B cell (primary cell): ENCODE data around the gene CRYBA2. TPM values are rescaled to one million over a fixed set of nuclear protein-coding genes. Genes with fewer than 3 reads are reported as not detected.

ENCODE experiments used
- ATAC-seq: fragments of 200-7000 bp; cut with Tn5 transposase; one replicate; pipeline ENCODE4 v1.10.0; 2021; ENCODE audit warnings: low read depth, mild to moderate bottlenecking, moderate number of reproducible peaks, moderate library complexity
- CTCF ChIA-PET: fragments of 350-600 bp; sonication (Branson Sonifier 250); formaldehyde crosslinking; loops from one replicate; lab custom pipeline; 2021; ENCODE audit warnings: antibody characterized with exemption, inconsistent platforms; lab: Charles Lee
- POLR2A ChIA-PET: fragments of 350-600 bp; sonication (Branson Sonifier 250); formaldehyde crosslinking; loops from one replicate; lab custom pipeline; 2021; ENCODE audit warnings: antibody characterized with exemption; lab: Charles Lee
- DNase-seq: peaks from one replicate; pipeline ENCODE4 v3.0.0; 2013
- H2AFZ ChIP-seq: 2 replicates; pipeline ENCODE4 v1.6.1; 2012; ENCODE audit warnings: mild to moderate bottlenecking, low read depth, low read length; ENCODE audit not compliant: insufficient read depth, poor library complexity, severe bottlenecking
- H3K27ac ChIP-seq, 2 donors: 1 replicate in 1 of 2; 2 replicates in 1 of 2; pipeline ENCODE4 v1.5.1; 2012 to 2013; ENCODE audit warnings: low read length in 2 of 2, mild to moderate bottlenecking in 2 of 2, moderate library complexity in 1 of 2
- H3K27me3 ChIP-seq, 4 experiments: fragments of 200-600 bp in 1 of 4; sonication (generic) in 1 of 4; replicated peaks in 1 of 4; 1 replicate in 2 of 4; 2 replicates in 2 of 4; pipeline versions ENCODE4 v1.6.1 to v1.7.0; 2013 to 2016; ENCODE audit warnings: low read length in 3 of 4, mild to moderate bottlenecking in 2 of 4, mixed read lengths in 1 of 4, moderate library complexity in 1 of 4; ENCODE audit not compliant: insufficient read depth in 4 of 4, control insufficient read depth in 3 of 4; ENCODE audit errors: control extremely low read depth in 1 of 4
- H3K36me3 ChIP-seq, 2 experiments: replicated peaks in 1 of 2; 1 replicate in 1 of 2; 2 replicates in 1 of 2; pipeline versions ENCODE4 v1.6.1 to v1.7.1; 2013; ENCODE audit warnings: low read length in 1 of 2; ENCODE audit not compliant: insufficient read depth in 2 of 2, control insufficient read depth in 1 of 2; ENCODE audit errors: control extremely low read depth in 1 of 2, extremely low read depth in 1 of 2
- H3K4me1 ChIP-seq, 2 donors: fragments of 200-600 bp in 1 of 2; sonication (generic) in 1 of 2; 1 replicate in 1 of 2; 2 replicates in 1 of 2; pipeline versions ENCODE4 v1.5.1 to v1.6.1; 2013 to 2017; ENCODE audit warnings: low read length in 2 of 2; ENCODE audit not compliant: control insufficient read depth in 2 of 2, insufficient read depth in 2 of 2
- H3K4me2 ChIP-seq: replicated peaks from 2 replicates; pipeline ENCODE3; 2012; ENCODE audit warnings: mild to moderate bottlenecking, low read depth, low read length; ENCODE audit not compliant: poor library complexity, severe bottlenecking
- H3K4me3 ChIP-seq, 5 experiments: fragments of 200-600 bp in 1 of 5; sonication (generic) in 1 of 5; 1 replicate in 3 of 5; 2 replicates in 2 of 5; pipeline versions ENCODE4 v1.5.1 to v1.7.0; 2011 to 2016; ENCODE audit warnings: low read length in 4 of 5, mild to moderate bottlenecking in 4 of 5, low read depth in 2 of 5, control low read depth in 1 of 5, moderate library complexity in 1 of 5; ENCODE audit not compliant: insufficient read depth in 1 of 5; ENCODE audit errors: control extremely low read depth in 1 of 5, extremely low read depth in 1 of 5
- H3K79me2 ChIP-seq: fragments of 200-600 bp; sonication (generic); one replicate; pipeline ENCODE4 v1.6.0; 2016; ENCODE audit warnings: low read length; ENCODE audit not compliant: control insufficient read depth, insufficient read depth
- H3K9ac ChIP-seq: fragments of 200-600 bp; sonication (generic); 2 replicates; pipeline ENCODE4 v1.6.1; 2017; ENCODE audit warnings: mild to moderate bottlenecking, low read length, moderate library complexity
- H3K9me3 ChIP-seq, 3 donors: one replicate each; pipeline versions ENCODE4 v1.6.1 to v1.7.1; 2013; ENCODE audit warnings: low read length in 2 of 3; ENCODE audit not compliant: control insufficient read depth in 2 of 3, insufficient read depth in 1 of 3; ENCODE audit errors: control extremely low read depth in 1 of 3
- H4K20me1 ChIP-seq: 2 replicates; pipeline ENCODE4 v1.6.0; 2012; ENCODE audit warnings: mild to moderate bottlenecking, low read length; ENCODE audit not compliant: insufficient read depth, control insufficient read depth, poor library complexity, severe bottlenecking
- H3K27ac Mint-ChIP-seq: one replicate; pipeline ENCODE4 v1.8.0; 2021; ENCODE audit warnings: mixed read lengths
- H3K27me3 Mint-ChIP-seq: one replicate; pipeline ENCODE4 v1.8.0; 2021; ENCODE audit warnings: mixed read lengths
- H3K4me1 Mint-ChIP-seq: one replicate; pipeline ENCODE4 v1.8.0; 2021; ENCODE audit warnings: mixed read lengths
- H3K4me3 Mint-ChIP-seq: one replicate; pipeline ENCODE4 v1.8.0; 2021; ENCODE audit warnings: mixed read lengths
- H3K9me3 Mint-ChIP-seq: one replicate; pipeline ENCODE4 v1.8.0; 2022; ENCODE audit warnings: mixed read lengths; ENCODE audit not compliant: insufficient read depth
- CTCF ChIP-seq: fragments of 200-600 bp; IDR thresholded peaks from one replicate; pipeline ENCODE4 v1.8.0; 2022; ENCODE audit warnings: antibody characterized with exemption, mild to moderate bottlenecking
- EZH2 ChIP-seq: IDR thresholded peaks from 2 replicates; pipeline ENCODE4 v1.6.1; 2012; ENCODE audit warnings: borderline replicate concordance, low read depth, mild to moderate bottlenecking, moderate library complexity, low read length; ENCODE audit not compliant: insufficient read depth, poor library complexity, severe bottlenecking
- WGBS: methylation state at CpG from one replicate; pipeline ENCODE4 v1.1.5; 2013; ENCODE audit warnings: missing lambda C conversion rate; ENCODE audit not compliant: insufficient coverage; 5-methylcytosine and 5-hydroxymethylcytosine counted together
- intact Hi-C: fragments of 100-400 bp; cut with micrococcal nuclease; formaldehyde crosslinking; loops from one replicate; pipeline ENCODE4 v1.10.0; 2022
- polyA plus RNA-seq: library from polyadenylated mRNA; depleted of rRNA; stranded (reverse); fragments of >200 nt; gene quantifications from 2 replicates; pipeline ENCODE4 v1.2.3, GENCODE V29; 2012
- total RNA-seq, 2 donors: library from RNA; stranded (reverse); fragments of 120-200 nt in 1 of 2; gene quantifications; 1 replicate in 1 of 2; 2 replicates in 1 of 2; pipeline versions ENCODE4 v1.2.3 to v1.2.4, GENCODE V29; 2013 to 2022

The CRYBA2 gene
- total and polyA plus RNA-seq, 2 donors (not counting 1 experiment from before 2014, with no cell fraction given) = not detected

GRCh38 chr2:219020604-219021365, 27.6 kb upstream of the CRYBA2 start:
- intact Hi-C loops = no loop called here
- Mint-ChIP-seq H3K27me3 (peaks cover 32% of the 10 kb centered on the region), H3K27ac (no peak overlapping the region), H3K9me3 (no peaks in the 10 kb centered on the region), H3K4me1 (no peaks in the 10 kb centered on the region), H3K4me3 (no peak overlapping the region)
- Histone ChIP-seq H3K9ac (no peak overlapping the region), H2AFZ (no peak overlapping the region), H3K27me3 (peaks cover 0 to 14% (median 1%) of the 10 kb centered on the region in 4 experiments), H4K20me1 (no peaks in the 10 kb centered on the region), H3K36me3 (no peaks in the 10 kb centered on the region), H3K4me1 (no peaks in the 10 kb centered on the region), H3K9me3 (no peaks in the 10 kb centered on the region), H3K27ac (no peak overlapping the region), H3K79me2 (no peaks in the 10 kb centered on the region), H3K4me2 (no peak overlapping the region), H3K4me3 (no peak overlapping the region)
- WGBS = 84% methylated on average over 5 of the region's 11 CpGs
- ATAC-seq (no peak), DNase-seq (no peak)
- ChIA-PET POLR2A (no interaction called here), CTCF (interaction anchor here (1.7 kb wide), 1 partner anchor 26 kb away, joined by 5 read pairs; no protein-coding TSS in a partner anchor)
- TF ChIP-seq CTCF (no peak), EZH2 (no peak)

- no peaks in the 10 kb centered on the region for H3K4me1 Mint-ChIP-seq
- TF ChIP-seq EZH2 (no peak), CTCF (no peak)
- peaks cover 34% of the 10 kb centered on the region for H3K27me3 Mint-ChIP-seq
- DNase-seq (no peak), ATAC-seq (no peak)
- no peaks in the 10 kb centered on the region for H3K4me1 ChIP-seq
- POLR2A ChIA-PET = no interaction called here
- H3K4me3 ChIP-seq = no peak overlapping the region
- no peak overlapping the region for H3K4me2 ChIP-seq
- no peaks in the 10 kb centered on the region for H3K36me3 ChIP-seq
- H3K27ac Mint-ChIP-seq = no peak overlapping the region
- H3K79me2 ChIP-seq = no peaks in the 10 kb centered on the region
- no peaks in the 10 kb centered on the region for H3K9me3 ChIP-seq
- H3K9ac ChIP-seq = no peak overlapping the region
- H3K27me3 ChIP-seq = peaks cover 0 to 14% (median 1%) of the 10 kb centered on the region in 4 experiments
- no peaks in the 10 kb centered on the region for H3K9me3 Mint-ChIP-seq
- H3K4me3 Mint-ChIP-seq = no peak overlapping the region
- H2AFZ ChIP-seq = no peak overlapping the region
- intact Hi-C loops = no loop called here
- H4K20me1 ChIP-seq = no peaks in the 10 kb centered on the region
- no peak overlapping the region for H3K27ac ChIP-seq
- 93% methylated on average over 4 of the region's 6 CpGs for WGBS
- CTCF ChIA-PET = interaction anchor here (1.7 kb wide), 1 partner anchor 24 kb away, joined by 5 read pairs; no protein-coding TSS in a partner anchor
Measured at GRCh38 chr2:219019436-219019835, 26.2 kb upstream of the CRYBA2 start.
